Omental fat pad (tissue), 4 donors: ENCODE data around the gene INO80C. TPM values are rescaled to one million over a fixed set of nuclear protein-coding genes. Genes with fewer than 3 reads are reported as not detected.

Experiments
- ATAC-seq: fragments of 150-250 bp; one replicate; pipeline ENCODE4 v1.9.1; 2016; ENCODE audit warnings: mild to moderate bottlenecking, moderate library complexity; ENCODE audit not compliant: low FRiP score
- DNase-seq: peaks from one replicate; pipeline ENCODE4 v3.0.0-alpha.2; 2019; ENCODE audit warnings: low spot score
- CTCF ChIP-seq, 3 donors: fragments of 450-650 bp; IDR thresholded peaks; one replicate each; pipeline ENCODE4 v1.5.1; 2016 to 2017; ENCODE audit warnings: antibody characterized with exemption in 3 of 3, mild to moderate bottlenecking in 3 of 3, moderate library complexity in 2 of 3
- total RNA-seq, 4 donors: library from RNA; depleted of rRNA; stranded (reverse); fragments of >200 nt; gene quantifications; one replicate each; pipeline ENCODE4 v1.1.0, GENCODE V29; 2016

The INO80C gene
- total RNA-seq, 4 donors from 2014 or later: 6.3 to 20.7 (median 9.6) TPM

- DNase-seq (no peak), ATAC-seq (no peak)
- no peak for TF ChIP-seq CTCF (IDR thresholded peaks at IDR 0.05)
These were observed 37.0 kb downstream of the INO80C start for GRCh38 chr18:35460736-35461161.

- DNase-seq (no peak), ATAC-seq (no peak)
- no peak for TF ChIP-seq CTCF (IDR thresholded peaks at IDR 0.05)
These were observed 37.8 kb downstream of the INO80C start for GRCh38 chr18:35459997-35460396.

- no peak for DNase-seq
- peak; percentile 42 for ATAC-seq
- TF ChIP-seq CTCF (IDR thresholded peaks at IDR 0.05): no peak
These were observed 38.9 kb downstream of the INO80C start for GRCh38 chr18:35458677-35459441.

- DNase-seq (no peak), ATAC-seq (peak; percentile 61)
- TF ChIP-seq CTCF (IDR thresholded peaks at IDR 0.05): no peak
These were observed 39.5 kb downstream of the INO80C start for GRCh38 chr18:35458271-35458670.

- peak; percentile 70 for ATAC-seq
- no peak for TF ChIP-seq CTCF (IDR thresholded peaks at IDR 0.05)
- no peak for DNase-seq
These were observed 40.5 kb downstream of the INO80C start for GRCh38 chr18:35457140-35457704.

GRCh38 chr18:35455926-35456763 is 41.6 kb downstream of the INO80C start:
- ATAC-seq (peak; percentile 52), DNase-seq (no peak)
- TF ChIP-seq CTCF (IDR thresholded peaks at IDR 0.05): no peak
